GM18858 (cell line): ENCODE data around the gene PUSL1.

ENCODE experiments used
- ATAC-seq: cut with Tn5 transposase; IDR thresholded peaks from one replicate; pipeline ENCODE4 v1.9.1; 2021; ENCODE audit not compliant: unreplicated experiment

The PUSL1 gene

GRCh38 chr1:1336931-1337792 lies 28.8 kb downstream of the PUSL1 start:
- ATAC-seq, result no peak

- ATAC-seq, result no peak
Observed at GRCh38 chr1:1337793-1338147, 29.4 kb downstream of the PUSL1 start.

- no peak for ATAC-seq
Observed at GRCh38 chr1:1338278-1338677, 29.9 kb downstream of the PUSL1 start.

DNA sequence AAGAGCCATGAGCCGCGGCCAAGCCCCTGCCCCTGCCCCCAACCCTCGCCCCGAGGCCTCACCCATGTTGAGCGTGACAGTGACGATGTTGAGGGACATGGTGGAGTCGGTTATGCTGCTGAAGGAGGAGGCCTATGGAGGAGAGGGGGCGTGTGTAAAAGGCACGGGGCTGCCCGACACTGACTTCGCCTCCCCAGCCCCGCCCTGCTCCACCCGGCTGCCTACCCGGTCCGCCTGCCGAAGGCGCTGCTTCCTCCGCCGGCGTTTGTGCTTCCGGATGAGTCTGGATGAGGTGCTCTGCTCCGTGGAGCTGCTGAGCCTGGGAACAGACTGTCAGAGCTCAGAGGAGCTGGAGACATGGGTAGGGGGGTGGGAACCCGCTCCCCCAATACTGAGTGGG lies 31.8 kb downstream of the PUSL1 start:
- ATAC-seq, result no peak

DNA sequence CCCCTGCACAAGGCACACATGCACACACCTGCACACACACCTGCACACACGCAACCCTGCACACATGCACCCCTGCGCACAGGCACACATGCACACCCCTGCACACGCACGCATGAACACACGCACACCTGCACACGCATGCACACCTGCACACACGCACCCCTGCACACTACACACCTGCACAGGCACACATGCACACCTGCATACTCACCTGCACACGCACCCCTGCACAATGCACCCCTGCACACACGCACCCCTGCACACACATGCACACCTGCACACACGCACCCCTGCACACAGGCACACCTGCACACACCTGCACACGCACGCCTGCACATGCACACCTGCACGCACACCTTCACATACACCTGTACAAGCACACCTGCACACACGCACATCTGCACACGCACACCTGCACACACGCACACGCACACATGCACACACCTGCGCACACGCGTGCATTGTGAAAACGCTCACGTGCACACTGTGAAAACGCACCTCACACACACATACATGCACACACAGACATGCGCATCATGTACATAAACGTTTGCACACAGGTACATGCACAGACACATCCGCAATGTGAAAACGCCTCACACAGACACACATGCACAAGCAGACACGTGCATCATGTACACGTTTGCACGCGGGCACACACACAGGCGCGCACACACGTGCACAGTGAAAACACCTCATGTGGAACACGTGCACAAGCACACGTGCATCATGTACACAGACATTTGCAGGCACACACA lies 32.6 kb downstream of the PUSL1 start:
- no peak for ATAC-seq

DNA sequence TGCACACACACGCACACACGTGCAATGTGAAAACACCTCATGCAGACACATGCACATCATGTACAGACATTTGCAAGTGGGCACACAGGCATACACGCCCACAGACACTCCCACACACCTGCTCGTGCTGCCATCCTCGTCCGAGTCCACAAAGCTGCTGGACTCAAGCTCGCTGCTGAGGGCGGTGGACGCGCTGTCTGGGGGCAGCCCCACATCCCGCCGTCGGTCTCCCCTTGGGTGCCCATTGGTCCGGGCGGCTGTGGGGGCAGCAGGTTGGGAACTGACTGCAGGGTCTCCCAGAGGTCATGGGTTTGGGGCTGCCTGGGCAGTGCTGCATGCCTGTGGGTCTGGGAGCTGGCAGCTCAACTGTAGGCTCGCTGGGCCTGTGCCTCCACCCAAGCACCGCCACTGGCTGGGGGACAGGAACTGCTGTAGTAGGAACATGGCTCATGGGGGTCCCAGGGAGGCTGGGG lies 33.2 kb downstream of the PUSL1 start:
- ATAC-seq, result no peak

GRCh38 chr1:1342061-1342562 lies 33.7 kb downstream of the PUSL1 start:
- no peak for ATAC-seq

GRCh38 chr1:1342584-1343115 lies 34.3 kb downstream of the PUSL1 start:
- no peak for ATAC-seq

DNA sequence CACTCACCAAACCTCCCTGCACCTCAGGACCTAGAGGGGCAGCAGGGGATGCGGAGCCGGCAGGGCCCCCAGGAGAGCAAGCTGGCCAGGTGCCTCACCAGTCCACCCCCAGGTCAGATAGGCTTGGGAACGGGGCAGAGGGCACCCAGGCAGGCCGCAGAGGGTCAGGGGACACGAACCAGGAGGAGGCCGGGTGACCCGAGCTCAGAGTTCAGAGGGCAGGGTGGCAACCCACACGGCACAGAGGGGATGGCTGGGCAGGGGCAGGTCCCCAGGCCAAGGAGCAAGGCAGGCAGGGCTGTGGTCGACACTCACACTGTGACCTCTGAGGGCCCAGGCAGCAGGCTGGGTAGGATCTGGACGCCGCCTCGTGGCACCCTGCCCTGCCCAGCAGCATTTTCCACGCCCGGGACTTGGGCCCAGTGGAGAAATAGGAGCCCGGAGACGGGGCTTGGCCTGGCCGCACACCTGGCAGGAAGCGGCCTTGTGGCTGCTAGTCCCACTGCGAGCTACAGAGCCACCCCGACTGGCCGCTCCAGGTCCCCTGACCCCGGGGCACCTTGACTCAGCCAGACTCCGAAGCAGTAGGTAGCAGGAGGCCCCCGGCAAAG lies 35.5 kb downstream of the PUSL1 start:
- no peak for ATAC-seq

GRCh38 chr1:1344655-1345361 lies 36.4 kb downstream of the PUSL1 start:
- ATAC-seq, result no peak

- ATAC-seq, result no peak
Observed at GRCh38 chr1:1345384-1345783, 37.0 kb downstream of the PUSL1 start.

GRCh38 chr1:1345860-1346500 lies 37.6 kb downstream of the PUSL1 start:
- no peak for ATAC-seq

DNA sequence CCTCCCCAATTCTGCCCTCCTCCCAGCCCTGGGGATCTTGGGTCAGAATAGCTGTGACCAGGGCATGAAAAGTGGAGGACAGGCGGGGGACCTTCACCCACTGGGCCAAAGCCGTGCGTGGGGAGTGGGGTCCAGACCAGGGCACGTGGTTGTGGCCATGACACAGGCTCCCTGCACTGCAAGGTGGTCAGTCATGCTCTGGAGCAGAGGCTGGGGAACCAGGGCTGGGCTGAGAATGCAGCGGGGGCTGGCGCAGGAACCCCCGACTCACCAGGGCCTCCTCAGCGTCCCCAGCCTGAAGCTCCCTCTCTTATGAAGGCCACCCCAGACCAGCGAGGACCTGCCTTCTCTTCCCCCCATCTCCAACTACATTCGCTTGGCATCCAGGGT lies 38.1 kb downstream of the PUSL1 start:
- no peak for ATAC-seq

- no peak for ATAC-seq
Observed at GRCh38 chr1:1347026-1347595, 38.7 kb downstream of the PUSL1 start.

GRCh38 chr1:1347663-1348419 lies 39.4 kb downstream of the PUSL1 start:
- no peak for ATAC-seq

GRCh38 chr1:1348420-1349255 lies 40.2 kb downstream of the PUSL1 start:
- ATAC-seq, result no peak

DNA sequence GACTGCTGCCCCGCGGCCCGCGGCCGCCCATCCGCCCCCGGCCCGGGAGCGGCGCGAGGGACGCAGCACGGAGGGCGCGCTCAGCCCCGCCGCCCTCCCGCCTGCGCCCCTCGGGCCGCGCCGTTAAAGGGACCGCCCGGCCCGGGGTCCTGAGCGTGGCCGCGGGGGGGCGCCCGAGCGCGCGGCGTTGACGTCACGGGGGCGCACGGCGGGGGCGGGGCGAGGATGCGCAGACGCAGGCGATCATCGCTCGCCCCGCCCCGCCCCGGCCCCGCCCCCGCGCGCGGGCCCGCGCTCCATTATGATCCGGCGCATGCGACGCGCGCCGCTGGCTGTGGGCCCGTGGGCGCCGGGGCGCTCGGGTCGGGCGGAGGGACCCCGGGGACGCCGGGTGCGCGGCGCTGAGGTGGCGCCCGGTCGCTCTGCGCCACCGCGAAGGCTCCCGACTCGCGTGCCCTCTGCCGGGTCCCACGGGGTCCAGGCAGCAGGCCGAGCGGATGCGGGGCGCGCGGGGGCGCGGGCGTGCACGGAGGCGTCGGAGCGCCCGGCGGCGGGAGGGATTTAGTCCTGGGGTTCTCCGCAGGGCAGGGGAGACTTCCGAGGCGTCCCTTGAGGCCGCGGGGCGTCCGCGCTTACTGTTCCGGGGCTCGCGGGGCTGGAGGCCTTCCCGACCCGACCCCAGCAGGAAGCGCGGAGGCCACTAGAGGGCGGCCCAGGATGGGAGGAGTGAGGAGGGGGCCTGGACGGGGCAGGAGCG lies 41.0 kb downstream of the PUSL1 start, which contains the start of gene DVL1:
DVL1 (minus strand) TSS at position 163 of the 757 bp plus-strand sequence. CDS start 353 bp downstream, outside the sequence.
- ATAC-seq, result no peak
